Measurements from ENCODE around the gene GAS5. TPM values are rescaled to one million over a fixed set of nuclear protein-coding genes. Genes with fewer than 3 reads are reported as not detected.
"Not testable (repeated sequence)": the region's sequence is repeated elsewhere in the genome, so short reads cannot be mapped to it uniquely, and the experiment has no call there.

The GAS5 gene
- polyA plus RNA-seq, 4 donors: 375 to 686 (median 587) TPM

- WGBS, 3 donors: 77 to 84% (median 81%) methylated on average over 4 of the region's 4 CpGs
- FAIRE-seq: no peak
- H3K27ac ChIP-seq (ENCODE audit: low read depth in 1 of 3, low read length in 2 of 3): peak overlapping the region in 1 of 3 donors; percentile 38
These were observed 19.2 kb upstream of the GAS5 start for GRCh38 chr1:173886746-173887611.

GRCh38 chr1:173884701-173885100 lies 16.9 kb upstream of the GAS5 start:
- H3K4me3 ChIP-seq (ENCODE audit: low read depth in 1 of 3, low read length in 3 of 3): no peak overlapping the region
- DNase-seq (no peak), FAIRE-seq (no peak)
- no peaks in the 10 kb centered on the region for H3K27me3 ChIP-seq (ENCODE audit: control insufficient read depth in 3 of 3, insufficient read depth in 3 of 3, low read length in 3 of 3)
- no peaks in the 10 kb centered on the region for H3K9me3 ChIP-seq (ENCODE audit: control insufficient read depth in 2 of 2, insufficient read depth in 1 of 2, low read depth in 1 of 2, low read length in 1 of 2)
- no peaks in the 10 kb centered on the region for H3K4me1 ChIP-seq (ENCODE audit: control insufficient read depth in 3 of 3, insufficient read depth in 2 of 3, low read depth in 1 of 3, low read length in 2 of 3)
- H3K36me3 ChIP-seq (ENCODE audit: control insufficient read depth in 3 of 3, insufficient read depth in 2 of 3, low read depth in 1 of 3, low read length in 3 of 3): peaks cover 2 to 15% (median 3%) of the 10 kb centered on the region in 3 donors
- H3K27ac ChIP-seq (ENCODE audit: low read depth in 1 of 3, low read length in 2 of 3): no peak overlapping the region
- 93 to 96% (median 94%) methylated on average over 5 of the region's 5 CpGs for WGBS, 3 donors

More at GRCh38 chr1:173886746-173887611, 19.2 kb upstream of the GAS5 start:
- Histone ChIP-seq H3K36me3 (ENCODE audit: control insufficient read depth in 3 of 3, insufficient read depth in 2 of 3, low read depth in 1 of 3, low read length in 3 of 3) (peaks cover 2 to 15% (median 5%) of the 10 kb centered on the region in 3 donors), H3K9me3 (ENCODE audit: control insufficient read depth in 2 of 2, insufficient read depth in 1 of 2, low read depth in 1 of 2, low read length in 1 of 2) (no peaks in the 10 kb centered on the region), H3K4me1 (ENCODE audit: control insufficient read depth in 3 of 3, insufficient read depth in 2 of 3, low read depth in 1 of 3, low read length in 2 of 3) (no peaks in the 10 kb centered on the region), H3K4me3 (ENCODE audit: low read depth in 1 of 3, low read length in 3 of 3) (no peak overlapping the region), H3K27me3 (ENCODE audit: control insufficient read depth in 3 of 3, insufficient read depth in 3 of 3, low read length in 3 of 3) (no peaks in the 10 kb centered on the region)
- no peak for DNase-seq

GRCh38 chr1:173881117-173881516 lies 13.3 kb upstream of the GAS5 start:
- DNase-seq; FAIRE-seq; H3K4me3 ChIP-seq (ENCODE audit: low read depth in 1 of 3, low read length in 3 of 3); H3K9me3 ChIP-seq (ENCODE audit: control insufficient read depth in 2 of 2, insufficient read depth in 1 of 2, low read depth in 1 of 2, low read length in 1 of 2); H3K4me1 ChIP-seq (ENCODE audit: control insufficient read depth in 3 of 3, insufficient read depth in 2 of 3, low read depth in 1 of 3, low read length in 2 of 3); H3K27me3 ChIP-seq (ENCODE audit: control insufficient read depth in 3 of 3, insufficient read depth in 3 of 3, low read length in 3 of 3); H3K27ac ChIP-seq (ENCODE audit: low read depth in 1 of 3, low read length in 2 of 3): not testable (repeated sequence)
- WGBS, 3 donors: 72 to 84% (median 84%) methylated on average over 4 of the region's 4 CpGs
- peaks cover 0 to 16% (median 3%) of the 10 kb centered on the region in 3 donors for H3K36me3 ChIP-seq (ENCODE audit: control insufficient read depth in 3 of 3, insufficient read depth in 2 of 3, low read depth in 1 of 3, low read length in 3 of 3)

GRCh38 chr1:173878251-173878650 lies 10.5 kb upstream of the GAS5 start:
- no peak for FAIRE-seq
- Histone ChIP-seq H3K9me3 (ENCODE audit: control insufficient read depth in 2 of 2, insufficient read depth in 1 of 2, low read depth in 1 of 2, low read length in 1 of 2) (peaks cover 0 to 2% of the 10 kb centered on the region in 2 donors), H3K36me3 (ENCODE audit: control insufficient read depth in 3 of 3, insufficient read depth in 2 of 3, low read depth in 1 of 3, low read length in 3 of 3) (peaks cover 0 to 14% (median 0%) of the 10 kb centered on the region in 3 donors), H3K4me1 (ENCODE audit: control insufficient read depth in 3 of 3, insufficient read depth in 2 of 3, low read depth in 1 of 3, low read length in 2 of 3) (no peaks in the 10 kb centered on the region), H3K27me3 (ENCODE audit: control insufficient read depth in 3 of 3, insufficient read depth in 3 of 3, low read length in 3 of 3) (no peaks in the 10 kb centered on the region), H3K4me3 (ENCODE audit: low read depth in 1 of 3, low read length in 3 of 3) (no peak overlapping the region), H3K27ac (ENCODE audit: low read depth in 1 of 3, low read length in 2 of 3) (no peak overlapping the region)
- DNase-seq: no peak

- Histone ChIP-seq H3K36me3 (ENCODE audit: control insufficient read depth in 3 of 3, insufficient read depth in 2 of 3, low read depth in 1 of 3, low read length in 3 of 3) (peaks cover 0 to 14% (median 0%) of the 10 kb centered on the region in 3 donors), H3K4me1 (ENCODE audit: control insufficient read depth in 3 of 3, insufficient read depth in 2 of 3, low read depth in 1 of 3, low read length in 2 of 3) (no peaks in the 10 kb centered on the region), H3K9me3 (ENCODE audit: control insufficient read depth in 2 of 2, insufficient read depth in 1 of 2, low read depth in 1 of 2, low read length in 1 of 2) (peaks cover 0 to 2% of the 10 kb centered on the region in 2 donors), H3K27ac (ENCODE audit: low read depth in 1 of 3, low read length in 2 of 3) (no peak overlapping the region), H3K4me3 (ENCODE audit: low read depth in 1 of 3, low read length in 3 of 3) (no peak overlapping the region), H3K27me3 (ENCODE audit: control insufficient read depth in 3 of 3, insufficient read depth in 3 of 3, low read length in 3 of 3) (no peaks in the 10 kb centered on the region)
- no peak for DNase-seq
- 85 to 93% (median 90%) methylated on average over 5 of the region's 5 CpGs for WGBS, 3 donors
- FAIRE-seq: no peak
These were observed 8.9 kb upstream of the GAS5 start for GRCh38 chr1:173876732-173877131.

- peaks cover 3 to 11% (median 4%) of the 10 kb centered on the region in 3 donors for H3K4me1 ChIP-seq (ENCODE audit: control insufficient read depth in 3 of 3, insufficient read depth in 2 of 3, low read depth in 1 of 3, low read length in 2 of 3)
- H3K27ac ChIP-seq (ENCODE audit: low read depth in 1 of 3, low read length in 2 of 3): no peak overlapping the region
- H3K4me3 ChIP-seq (ENCODE audit: low read depth in 1 of 3, low read length in 3 of 3): no peak overlapping the region
- 74 to 96% (median 85%) methylated on average over 2 of the region's 2 CpGs for WGBS, 3 donors
- H3K36me3 ChIP-seq (ENCODE audit: control insufficient read depth in 3 of 3, insufficient read depth in 2 of 3, low read depth in 1 of 3, low read length in 3 of 3): peaks cover 0 to 23% (median 0%) of the 10 kb centered on the region in 3 donors
- DNase-seq (no peak), FAIRE-seq (no peak)
- peaks cover 0 to 2% of the 10 kb centered on the region in 2 donors for H3K9me3 ChIP-seq (ENCODE audit: control insufficient read depth in 2 of 2, insufficient read depth in 1 of 2, low read depth in 1 of 2, low read length in 1 of 2)
- H3K27me3 ChIP-seq (ENCODE audit: control insufficient read depth in 3 of 3, insufficient read depth in 3 of 3, low read length in 3 of 3): no peaks in the 10 kb centered on the region
These were observed 3.7 kb upstream of the GAS5 start for GRCh38 chr1:173871500-173871899.

GRCh38 chr1:173871091-173871490 lies 3.3 kb upstream of the GAS5 start:
- Histone ChIP-seq H3K36me3 (ENCODE audit: control insufficient read depth in 3 of 3, insufficient read depth in 2 of 3, low read depth in 1 of 3, low read length in 3 of 3) (peaks cover 0 to 23% (median 0%) of the 10 kb centered on the region in 3 donors), H3K27ac (ENCODE audit: low read depth in 1 of 3, low read length in 2 of 3) (peak overlapping the region in 1 of 3 donors; percentile 83), H3K4me1 (ENCODE audit: control insufficient read depth in 3 of 3, insufficient read depth in 2 of 3, low read depth in 1 of 3, low read length in 2 of 3) (peaks cover 3 to 11% (median 6%) of the 10 kb centered on the region in 3 donors), H3K9me3 (ENCODE audit: control insufficient read depth in 2 of 2, insufficient read depth in 1 of 2, low read depth in 1 of 2, low read length in 1 of 2) (peaks cover 0 to 2% of the 10 kb centered on the region in 2 donors), H3K4me3 (ENCODE audit: low read depth in 1 of 3, low read length in 3 of 3) (no peak overlapping the region), H3K27me3 (ENCODE audit: control insufficient read depth in 3 of 3, insufficient read depth in 3 of 3, low read length in 3 of 3) (no peaks in the 10 kb centered on the region)
- FAIRE-seq: no peak
- WGBS, 3 donors: 87 to 92% (median 91%) methylated on average over 5 of the region's 5 CpGs
- no peak for DNase-seq

GRCh38 chr1:173870252-173871075 lies 2.7 kb upstream of the GAS5 start:
- Histone ChIP-seq H3K4me1 (ENCODE audit: control insufficient read depth in 3 of 3, insufficient read depth in 2 of 3, low read depth in 1 of 3, low read length in 2 of 3) (peaks cover 3 to 17% (median 8%) of the 10 kb centered on the region in 3 donors), H3K4me3 (ENCODE audit: low read depth in 1 of 3, low read length in 3 of 3) (no peak overlapping the region), H3K9me3 (ENCODE audit: control insufficient read depth in 2 of 2, insufficient read depth in 1 of 2, low read depth in 1 of 2, low read length in 1 of 2) (peaks cover 0 to 2% of the 10 kb centered on the region in 2 donors), H3K27ac (ENCODE audit: low read depth in 1 of 3, low read length in 2 of 3) (peak overlapping the region; percentile 13 to 98 (median 83)), H3K27me3 (ENCODE audit: control insufficient read depth in 3 of 3, insufficient read depth in 3 of 3, low read length in 3 of 3) (no peaks in the 10 kb centered on the region), H3K36me3 (ENCODE audit: control insufficient read depth in 3 of 3, insufficient read depth in 2 of 3, low read depth in 1 of 3, low read length in 3 of 3) (peaks cover 0 to 19% (median 3%) of the 10 kb centered on the region in 3 donors)
- DNase-seq (peak; percentile 24 to 75), FAIRE-seq (no peak)
- 62 to 71% (median 68%) methylated on average over 15 of the region's 15 CpGs for WGBS, 3 donors
